ENCODE measurements around the gene ZNF41.

DNA sequence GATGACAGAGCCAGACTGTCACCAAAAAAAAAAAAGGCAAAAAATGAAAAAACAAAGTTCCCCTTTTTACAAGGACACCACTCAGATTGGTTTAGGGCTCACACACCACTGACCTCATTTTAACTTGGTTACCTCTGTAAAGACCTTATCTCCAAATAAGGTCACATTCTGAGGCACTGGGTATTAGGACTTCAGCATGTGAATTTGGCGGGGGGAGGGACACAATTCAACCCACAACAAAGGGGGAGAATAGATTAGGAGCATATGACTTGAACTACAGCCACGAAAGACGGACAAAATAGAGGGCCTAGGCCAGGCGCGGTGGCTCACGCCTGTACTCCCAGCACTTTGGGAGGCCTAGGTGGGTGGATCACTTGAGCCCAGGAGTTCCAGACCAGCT, 47.0 kb upstream of the ZNF41 start:
- TF ChIP-seq, protein P1, sequence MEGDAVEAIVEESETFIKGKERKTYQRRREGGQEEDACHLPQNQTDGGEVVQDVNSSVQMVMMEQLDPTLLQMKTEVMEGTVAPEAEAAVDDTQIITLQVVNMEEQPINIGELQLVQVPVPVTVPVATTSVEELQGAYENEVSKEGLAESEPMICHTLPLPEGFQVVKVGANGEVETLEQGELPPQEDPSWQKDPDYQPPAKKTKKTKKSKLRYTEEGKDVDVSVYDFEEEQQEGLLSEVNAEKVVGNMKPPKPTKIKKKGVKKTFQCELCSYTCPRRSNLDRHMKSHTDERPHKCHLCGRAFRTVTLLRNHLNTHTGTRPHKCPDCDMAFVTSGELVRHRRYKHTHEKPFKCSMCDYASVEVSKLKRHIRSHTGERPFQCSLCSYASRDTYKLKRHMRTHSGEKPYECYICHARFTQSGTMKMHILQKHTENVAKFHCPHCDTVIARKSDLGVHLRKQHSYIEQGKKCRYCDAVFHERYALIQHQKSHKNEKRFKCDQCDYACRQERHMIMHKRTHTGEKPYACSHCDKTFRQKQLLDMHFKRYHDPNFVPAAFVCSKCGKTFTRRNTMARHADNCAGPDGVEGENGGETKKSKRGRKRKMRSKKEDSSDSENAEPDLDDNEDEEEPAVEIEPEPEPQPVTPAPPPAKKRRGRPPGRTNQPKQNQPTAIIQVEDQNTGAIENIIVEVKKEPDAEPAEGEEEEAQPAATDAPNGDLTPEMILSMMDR (IDR thresholded peaks at IDR 0.05) = no peak
- TF ChIP-seq REST (IDR thresholded peaks at IDR 0.05; ENCODE audit: insufficient read depth in 1 of 2, low read depth in 2 of 2, low read length in 1 of 2) (no peak), SIN3A (IDR thresholded peaks at IDR 0.05; ENCODE audit: borderline replicate concordance, insufficient read depth, low read depth, low read length) (no peak)
